IgD-negative memory B cell (primary cell): ENCODE results near the gene TERT. TPM values are rescaled to one million over a fixed set of nuclear protein-coding genes. Genes with fewer than 3 reads are reported as not detected.
"Not testable (repeated sequence)": the region's sequence is repeated elsewhere in the genome, so short reads cannot be mapped to it uniquely, and the experiment has no call there.

Source experiments
- H3K27ac Mint-ChIP-seq, 3 donors: one replicate each; pipeline ENCODE4 v1.8.0; 2020 to 2022; ENCODE audit warnings: mild to moderate bottlenecking in 3 of 3, mixed read lengths in 3 of 3, moderate library complexity in 1 of 3
- H3K27me3 Mint-ChIP-seq: one replicate; pipeline ENCODE4 v1.8.0; 2021; ENCODE audit warnings: mixed read lengths
- H3K36me3 Mint-ChIP-seq: one replicate; pipeline ENCODE4 v1.8.0; 2020; ENCODE audit warnings: mild to moderate bottlenecking, mixed read lengths
- H3K4me1 Mint-ChIP-seq, 3 donors: one replicate each; pipeline ENCODE4 v1.8.0; 2020 to 2022; ENCODE audit warnings: mixed read lengths in 3 of 3, mild to moderate bottlenecking in 1 of 3
- H3K4me3 Mint-ChIP-seq, 4 donors: one replicate each; pipeline ENCODE4 v1.8.0; 2020 to 2022; ENCODE audit warnings: mild to moderate bottlenecking in 4 of 4, mixed read lengths in 4 of 4, moderate library complexity in 3 of 4
- H3K9me3 Mint-ChIP-seq, 3 donors: one replicate each; pipeline ENCODE4 v1.8.0; 2020 to 2021; ENCODE audit warnings: mixed read lengths in 3 of 3, mild to moderate bottlenecking in 1 of 3
- polyA plus RNA-seq: library from polyadenylated mRNA; unstranded; fragments of 300-500 nt; fragmentation: Illumina TruSeq; gene quantifications from one replicate; pipeline ENCODE4 v1.2.3, GENCODE V29; 2021

The TERT gene
- polyA plus RNA-seq, 1 donor from 2014 or later: not detected

- Mint-ChIP-seq H3K27me3 (no peaks in the 10 kb centered on the region), H3K36me3 (no peaks in the 10 kb centered on the region), H3K4me1 (no peaks in the 10 kb centered on the region), H3K9me3 (peaks cover 0 to 2% (median 0%) of the 10 kb centered on the region in 3 donors), H3K27ac (no peak overlapping the region), H3K4me3 (no peak overlapping the region)
Measured at GRCh38 chr5:1274471-1274870, 20.4 kb downstream of the TERT start.

GRCh38 chr5:1273745-1274144, 21.1 kb downstream of the TERT start:
- Mint-ChIP-seq H3K9me3 (peaks cover 0 to 2% (median 0%) of the 10 kb centered on the region in 3 donors), H3K36me3 (no peaks in the 10 kb centered on the region), H3K27me3 (no peaks in the 10 kb centered on the region), H3K4me3 (no peak overlapping the region), H3K4me1 (no peaks in the 10 kb centered on the region), H3K27ac (no peak overlapping the region)

GRCh38 chr5:1272201-1272600, 22.7 kb downstream of the TERT start:
- no peaks in the 10 kb centered on the region for H3K9me3 Mint-ChIP-seq
- no peaks in the 10 kb centered on the region for H3K27me3 Mint-ChIP-seq
- H3K4me1 Mint-ChIP-seq: peaks cover 0 to 2% (median 1%) of the 10 kb centered on the region in 3 donors
- no peak overlapping the region for H3K4me3 Mint-ChIP-seq
- no peak overlapping the region for H3K27ac Mint-ChIP-seq
- H3K36me3 Mint-ChIP-seq: no peaks in the 10 kb centered on the region

GRCh38 chr5:1270933-1271914, 23.6 kb downstream of the TERT start:
- H3K36me3 Mint-ChIP-seq: no peaks in the 10 kb centered on the region
- H3K27me3 Mint-ChIP-seq: no peaks in the 10 kb centered on the region
- H3K27ac Mint-ChIP-seq: peak overlapping the region in 1 of 3 donors; percentile 73
- H3K4me3 Mint-ChIP-seq: peak overlapping the region in 1 of 4 donors; percentile 22
- H3K4me1 Mint-ChIP-seq: peaks cover 0 to 2% (median 1%) of the 10 kb centered on the region in 3 donors
- H3K9me3 Mint-ChIP-seq: no peaks in the 10 kb centered on the region

GRCh38 chr5:1270426-1270825, 24.4 kb downstream of the TERT start:
- Mint-ChIP-seq H3K36me3 (no peaks in the 10 kb centered on the region), H3K4me1 (peaks cover 0 to 2% (median 1%) of the 10 kb centered on the region in 3 donors), H3K27me3 (no peaks in the 10 kb centered on the region), H3K27ac (no peak overlapping the region), H3K9me3 (no peaks in the 10 kb centered on the region), H3K4me3 (no peak overlapping the region)

- Mint-ChIP-seq H3K36me3 (no peaks in the 10 kb centered on the region), H3K9me3 (no peaks in the 10 kb centered on the region), H3K4me1 (peaks cover 0 to 2% (median 1%) of the 10 kb centered on the region in 3 donors), H3K27ac (peak overlapping the region in 1 of 3 donors; percentile 74), H3K27me3 (no peaks in the 10 kb centered on the region), H3K4me3 (no peak overlapping the region)
Measured at GRCh38 chr5:1268666-1269065, 26.2 kb downstream of the TERT start.

- peaks cover 0 to 2% (median 1%) of the 10 kb centered on the region in 3 donors for H3K4me1 Mint-ChIP-seq
- no peaks in the 10 kb centered on the region for H3K9me3 Mint-ChIP-seq
- H3K27me3 Mint-ChIP-seq: no peaks in the 10 kb centered on the region
- H3K36me3 Mint-ChIP-seq: no peaks in the 10 kb centered on the region
- no peak overlapping the region for H3K4me3 Mint-ChIP-seq
- no peak overlapping the region for H3K27ac Mint-ChIP-seq
Measured at GRCh38 chr5:1268056-1268455, 26.8 kb downstream of the TERT start.

GRCh38 chr5:1267464-1267863, 27.4 kb downstream of the TERT start:
- not testable (repeated sequence) for H3K36me3 Mint-ChIP-seq, H3K4me3 Mint-ChIP-seq, H3K9me3 Mint-ChIP-seq, H3K27me3 Mint-ChIP-seq, H3K4me1 Mint-ChIP-seq, H3K27ac Mint-ChIP-seq

GRCh38 chr5:1266791-1267190, 28.1 kb downstream of the TERT start:
- Mint-ChIP-seq H3K4me1 (peaks cover 0 to 2% (median 1%) of the 10 kb centered on the region in 3 donors), H3K36me3 (peaks cover 2% of the 10 kb centered on the region), H3K9me3 (no peaks in the 10 kb centered on the region), H3K27ac (peak overlapping the region in 1 of 3 donors; percentile 53), H3K4me3 (no peak overlapping the region), H3K27me3 (no peaks in the 10 kb centered on the region)

GRCh38 chr5:1265461-1266455, 29.1 kb downstream of the TERT start:
- H3K27ac Mint-ChIP-seq: peak overlapping the region in 1 of 3 donors; percentile 76
- peaks cover 0 to 2% (median 1%) of the 10 kb centered on the region in 3 donors for H3K4me1 Mint-ChIP-seq
- no peaks in the 10 kb centered on the region for H3K27me3 Mint-ChIP-seq
- H3K4me3 Mint-ChIP-seq: no peak overlapping the region
- H3K36me3 Mint-ChIP-seq: peaks cover 2% of the 10 kb centered on the region
- no peaks in the 10 kb centered on the region for H3K9me3 Mint-ChIP-seq

- no peaks in the 10 kb centered on the region for H3K9me3 Mint-ChIP-seq
- peaks cover 0 to 2% (median 1%) of the 10 kb centered on the region in 3 donors for H3K4me1 Mint-ChIP-seq
- H3K4me3 Mint-ChIP-seq: no peak overlapping the region
- H3K27ac Mint-ChIP-seq: no peak overlapping the region
- peaks cover 2% of the 10 kb centered on the region for H3K36me3 Mint-ChIP-seq
- peaks cover 1% of the 10 kb centered on the region for H3K27me3 Mint-ChIP-seq
Measured at GRCh38 chr5:1265026-1265425, 29.8 kb downstream of the TERT start.

GRCh38 chr5:1264211-1264610, 30.7 kb downstream of the TERT start:
- Mint-ChIP-seq H3K9me3 (no peaks in the 10 kb centered on the region), H3K4me1 (peaks cover 0 to 2% (median 1%) of the 10 kb centered on the region in 3 donors), H3K36me3 (peaks cover 2% of the 10 kb centered on the region), H3K27ac (no peak overlapping the region), H3K4me3 (no peak overlapping the region), H3K27me3 (peaks cover 1% of the 10 kb centered on the region)

- Mint-ChIP-seq H3K36me3 (peaks cover 2% of the 10 kb centered on the region), H3K27me3 (peaks cover 1% of the 10 kb centered on the region), H3K4me1 (no peaks in the 10 kb centered on the region), H3K9me3 (no peaks in the 10 kb centered on the region), H3K4me3 (no peak overlapping the region), H3K27ac (no peak overlapping the region)
Measured at GRCh38 chr5:1262381-1262780, 32.5 kb downstream of the TERT start.

- H3K36me3 Mint-ChIP-seq: peaks cover 2% of the 10 kb centered on the region
- no peak overlapping the region for H3K4me3 Mint-ChIP-seq
- H3K4me1 Mint-ChIP-seq: no peaks in the 10 kb centered on the region
- no peaks in the 10 kb centered on the region for H3K9me3 Mint-ChIP-seq
- peaks cover 1% of the 10 kb centered on the region for H3K27me3 Mint-ChIP-seq
- H3K27ac Mint-ChIP-seq: no peak overlapping the region
Measured at GRCh38 chr5:1261643-1262042, 33.2 kb downstream of the TERT start.
